ENCODE results near the gene SPG7. TPM values are rescaled to one million over a fixed set of nuclear protein-coding genes. Genes with fewer than 3 reads are reported as not detected.

SPG7 gene
- 111 and 145 TPM in 2 replicates for total RNA-seq

GRCh38 chr16:89507834-89508590 is at the start of gene SPG7:
TSS of gene SPG7 (plus strand) at chr16:89508403. CDS start at chr16:89508418, 15 bp downstream.

GRCh38 chr16:89490439-89491237 is 17.6 kb upstream of the SPG7 start, which contains the start of gene ANKRD11:
TSS of gene ANKRD11 (minus strand) at chr16:89490561. CDS start at chr16:89317019, 173,542 bp downstream.

GRCh38 chr16:89560378-89561141 is 52.4 kb downstream of the SPG7 start, which contains the start of gene RPL13:
TSS of gene RPL13 (plus strand) at chr16:89560682. CDS start at chr16:89560960, 278 bp downstream.

GRCh38 chr16:89575247-89576152 is 67.3 kb downstream of the SPG7 start, which contains the start of gene CPNE7:
TSS of gene CPNE7 (plus strand) at chr16:89575758. CDS start at chr16:89575898, 140 bp downstream.

Other genes with a start within 250 kb of the SPG7 start
- 41.5 and 45.4 TPM in 2 replicates for gene ANKRD11, start 17.8 kb upstream of the SPG7 start, total RNA-seq
- gene RPL13, start 52.3 kb downstream of the SPG7 start, total RNA-seq: 6,637 and 6,795 TPM in 2 replicates
- gene CPNE7, start 67.4 kb downstream of the SPG7 start, total RNA-seq: 34.2 and 41.4 TPM in 2 replicates
- 0.15 and 0.34 TPM in 2 replicates for gene DPEP1, start 105.2 kb downstream of the SPG7 start, total RNA-seq
- gene CHMP1A, start 149.3 kb downstream of the SPG7 start, total RNA-seq: 76.0 and 87.0 TPM in 2 replicates
- 5.1 and 7.4 TPM in 2 replicates for gene SPATA33, start 149.4 kb downstream of the SPG7 start, total RNA-seq
- gene CDK10, start 178.3 kb downstream of the SPG7 start, total RNA-seq: 51.0 and 65.1 TPM in 2 replicates
- gene SPATA2L, start 193.3 kb downstream of the SPG7 start, total RNA-seq: 5.6 and 6.1 TPM in 2 replicates
- 8.5 and 9.6 TPM in 2 replicates for gene VPS9D1, start 212.5 kb downstream of the SPG7 start, total RNA-seq
- gene ZNF276, start 213.1 kb downstream of the SPG7 start, total RNA-seq: 6.8 and 9.9 TPM in 2 replicates

Measured in bronchus fibroblast of lung (primary cell).